Adipocyte (in vitro differentiated cells): ENCODE data around the gene PROX1.

ENCODE experiments used
- DNase-seq: peaks from one replicate; pipeline ENCODE4 v3.0.0-alpha.2; 2015; ENCODE audit warnings: low read depth
- H3K27me3 ChIP-seq: replicated peaks from 2 replicates; pipeline ENCODE4 v1.7.0; 2013; ENCODE audit warnings: mild to moderate bottlenecking, low read length, moderate library complexity; ENCODE audit not compliant: control insufficient read depth, insufficient read depth
- H3K36me3 ChIP-seq: 2 replicates; pipeline ENCODE4 v1.7.0; 2013; ENCODE audit warnings: low read length, mild to moderate bottlenecking, moderate library complexity; ENCODE audit not compliant: control insufficient read depth, insufficient read depth, severe bottlenecking
- H3K4me1 ChIP-seq: 2 replicates; pipeline ENCODE4 v1.7.0; 2013; ENCODE audit warnings: mild to moderate bottlenecking, low read length, moderate library complexity; ENCODE audit not compliant: control insufficient read depth, insufficient read depth
- H3K4me3 ChIP-seq: 2 replicates; pipeline ENCODE4 v1.7.0; 2013; ENCODE audit warnings: mild to moderate bottlenecking, low read length, moderate library complexity
- H3K9ac ChIP-seq: 2 replicates; pipeline ENCODE4 v1.7.0; 2013; ENCODE audit warnings: mild to moderate bottlenecking, low read length, moderate library complexity
- H3K9me3 ChIP-seq: 2 replicates; pipeline ENCODE4 v1.7.0; 2013; ENCODE audit warnings: mild to moderate bottlenecking, low read length, moderate library complexity; ENCODE audit not compliant: control insufficient read depth

PROX1 gene

DNA sequence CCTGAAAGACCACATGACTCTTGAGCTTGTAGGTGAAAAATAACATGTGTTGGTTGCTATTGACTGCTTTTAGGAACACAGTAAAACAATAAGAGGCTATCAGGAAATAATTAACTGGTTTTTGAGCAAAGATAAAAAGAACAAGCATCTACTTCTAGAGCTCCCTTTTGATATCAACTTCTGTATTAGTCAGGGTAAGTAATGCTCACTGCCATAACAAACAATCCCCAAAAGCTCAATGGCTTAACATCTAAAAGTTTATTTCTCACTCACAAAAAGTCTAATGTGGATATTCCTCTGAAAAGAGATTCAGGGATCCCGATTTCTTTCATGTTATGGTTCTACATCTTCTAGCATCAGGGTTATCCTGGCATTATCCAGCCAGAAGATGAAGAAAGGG is 25.3 kb upstream of the PROX1 start:
- Histone ChIP-seq H3K36me3 (no peaks in the 10 kb centered on the region), H3K9ac (no peak overlapping the region), H3K4me3 (no peak overlapping the region), H3K9me3 (peaks cover 5% of the 10 kb centered on the region), H3K4me1 (no peaks in the 10 kb centered on the region), H3K27me3 (peaks cover 10% of the 10 kb centered on the region)
- no peak for DNase-seq

GRCh38 chr1:213966122-213966521 is 21.7 kb upstream of the PROX1 start:
- DNase-seq = no peak
- Histone ChIP-seq H3K36me3 (no peaks in the 10 kb centered on the region), H3K4me3 (no peak overlapping the region), H3K9ac (no peak overlapping the region), H3K9me3 (peaks cover 5% of the 10 kb centered on the region), H3K4me1 (no peaks in the 10 kb centered on the region), H3K27me3 (peaks cover 6% of the 10 kb centered on the region)

DNA sequence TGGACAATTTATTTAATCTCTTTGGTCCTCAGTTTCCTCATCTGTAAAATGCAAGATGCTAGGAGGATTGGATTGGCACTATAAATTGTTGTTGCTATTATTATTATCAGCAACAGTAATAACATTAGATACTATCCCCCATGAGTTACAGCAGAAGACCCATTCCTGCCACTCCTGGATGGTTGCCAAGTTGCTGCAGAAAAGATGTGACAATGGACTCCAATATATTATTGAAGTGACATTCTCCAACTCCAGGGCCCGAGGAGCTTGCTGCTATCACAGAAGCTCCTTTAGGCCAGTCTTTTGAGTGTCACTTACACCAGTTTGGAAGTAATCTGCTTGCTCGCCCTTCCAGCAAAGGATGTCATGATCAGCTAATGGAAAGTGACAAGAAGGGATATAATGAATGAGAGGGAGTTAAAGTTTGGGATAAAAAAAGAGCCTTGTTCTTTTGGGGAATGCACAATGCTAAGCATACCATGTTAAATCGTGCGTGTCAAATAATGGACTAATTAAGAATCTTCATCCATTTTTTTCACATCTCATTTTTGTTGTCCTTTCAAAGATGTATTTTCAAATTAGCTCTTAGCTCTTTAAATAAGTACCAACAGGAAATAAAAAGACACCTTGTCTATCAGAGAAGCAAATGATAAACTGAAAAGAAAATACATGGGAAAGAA is 19.5 kb upstream of the PROX1 start:
- no peak overlapping the region for H3K9ac ChIP-seq
- H3K27me3 ChIP-seq = peaks cover 6% of the 10 kb centered on the region
- H3K36me3 ChIP-seq = no peaks in the 10 kb centered on the region
- H3K4me1 ChIP-seq = no peaks in the 10 kb centered on the region
- no peaks in the 10 kb centered on the region for H3K9me3 ChIP-seq
- DNase-seq = no peak
- no peak overlapping the region for H3K4me3 ChIP-seq

GRCh38 chr1:213969958-213970555 is 17.7 kb upstream of the PROX1 start:
- Histone ChIP-seq H3K27me3 (peaks cover 6% of the 10 kb centered on the region), H3K4me3 (no peak overlapping the region), H3K9me3 (no peaks in the 10 kb centered on the region), H3K9ac (no peak overlapping the region), H3K4me1 (no peaks in the 10 kb centered on the region), H3K36me3 (no peaks in the 10 kb centered on the region)
- DNase-seq = no peak

- peaks cover 14% of the 10 kb centered on the region for H3K27me3 ChIP-seq
- H3K4me1 ChIP-seq = no peaks in the 10 kb centered on the region
- no peak overlapping the region for H3K9ac ChIP-seq
- DNase-seq = no peak
- H3K4me3 ChIP-seq = no peak overlapping the region
- H3K36me3 ChIP-seq = no peaks in the 10 kb centered on the region
- H3K9me3 ChIP-seq = no peaks in the 10 kb centered on the region
These were observed 15.6 kb upstream of the PROX1 start for GRCh38 chr1:213972141-213972540.

DNA sequence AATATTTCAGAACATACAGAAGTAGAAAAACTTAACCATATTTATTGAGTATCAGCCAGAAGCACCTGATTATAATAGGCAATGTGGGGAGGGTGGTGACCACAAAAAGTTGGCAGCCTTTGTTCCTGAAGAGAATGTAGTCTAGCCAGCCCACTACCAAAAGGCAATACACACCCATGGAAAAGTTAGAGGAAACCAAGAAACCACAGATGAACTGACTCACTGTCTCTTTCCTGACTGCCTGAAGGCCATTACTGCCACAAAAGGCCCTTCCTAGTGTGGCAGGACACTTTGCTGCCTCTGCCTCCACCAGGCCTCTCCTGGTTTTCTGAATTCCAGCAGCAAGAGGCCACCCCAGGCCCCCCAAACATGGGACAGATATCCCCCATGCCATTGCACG is 14.6 kb upstream of the PROX1 start:
- peaks cover 16% of the 10 kb centered on the region for H3K27me3 ChIP-seq
- no peaks in the 10 kb centered on the region for H3K4me1 ChIP-seq
- DNase-seq = no peak

DNA sequence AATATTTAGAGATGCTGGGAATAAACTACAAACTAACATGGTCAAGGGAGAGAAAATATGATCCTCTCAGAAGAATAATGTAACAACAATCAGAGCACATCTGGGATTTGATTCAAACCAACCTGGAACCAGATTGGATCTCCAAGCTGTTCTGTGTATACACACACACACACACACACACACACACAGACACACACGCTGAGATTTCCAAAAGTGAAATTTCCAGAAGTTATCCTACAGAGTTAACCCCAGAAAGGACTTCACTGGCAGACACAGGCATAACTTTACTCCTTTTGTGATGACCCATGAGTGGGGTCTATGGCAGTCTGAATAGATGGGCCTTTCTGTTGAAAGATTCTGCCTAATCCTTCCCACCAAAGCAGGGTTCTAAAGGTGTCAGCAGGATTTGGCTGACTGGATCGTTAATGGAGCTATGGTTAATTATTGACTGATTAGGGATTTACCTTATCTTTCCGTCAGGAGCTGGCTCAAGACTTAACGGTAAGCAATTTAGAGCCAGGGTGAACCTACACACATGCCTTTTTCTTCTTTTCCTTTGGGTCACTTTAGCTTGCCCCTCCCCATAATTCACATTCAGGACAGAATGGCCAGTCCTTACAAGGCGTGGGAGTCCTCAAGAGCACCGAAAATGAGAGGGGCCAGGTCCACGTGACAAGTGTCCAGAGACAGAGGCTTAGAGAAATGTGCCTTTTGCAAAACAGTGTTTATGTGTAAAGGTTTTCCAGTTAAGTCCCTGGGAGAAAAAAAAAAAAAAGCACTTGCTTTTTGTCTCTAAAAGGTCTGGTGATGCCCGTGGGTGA is 10.9 kb upstream of the PROX1 start:
- H3K36me3 ChIP-seq = no peaks in the 10 kb centered on the region
- H3K9ac ChIP-seq = no peak overlapping the region
- H3K4me1 ChIP-seq = no peaks in the 10 kb centered on the region
- no peaks in the 10 kb centered on the region for H3K9me3 ChIP-seq
- no peak overlapping the region for H3K4me3 ChIP-seq
- H3K27me3 ChIP-seq = peaks cover 50% of the 10 kb centered on the region
- no peak for DNase-seq

More for the DNA sequence above, 14.6 kb upstream of the PROX1 start:
- Histone ChIP-seq H3K36me3 (no peaks in the 10 kb centered on the region), H3K4me3 (no peak overlapping the region), H3K9me3 (no peaks in the 10 kb centered on the region), H3K9ac (no peak overlapping the region)

DNA sequence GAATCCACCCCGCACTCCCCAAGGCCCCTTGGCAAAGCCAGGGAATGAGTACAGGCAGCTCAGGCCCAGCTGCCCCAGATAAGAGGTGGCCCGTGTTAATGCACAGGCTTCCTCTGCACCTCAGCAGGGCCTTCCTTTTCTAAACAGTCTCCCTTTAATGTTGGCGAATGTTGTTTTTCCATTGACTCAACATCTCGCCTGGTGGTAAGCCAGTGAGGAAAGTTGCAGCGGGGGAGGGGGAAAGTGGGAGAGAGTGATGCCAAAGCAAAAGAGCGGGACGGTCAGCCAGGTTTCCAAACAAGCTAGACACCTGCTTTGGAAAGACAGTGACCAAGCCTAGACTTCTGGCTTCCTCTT is 10.3 kb upstream of the PROX1 start:
- no peak for DNase-seq
- H3K4me3 ChIP-seq = no peak overlapping the region
- no peaks in the 10 kb centered on the region for H3K36me3 ChIP-seq
- H3K9ac ChIP-seq = no peak overlapping the region
- H3K4me1 ChIP-seq = no peaks in the 10 kb centered on the region
- no peaks in the 10 kb centered on the region for H3K9me3 ChIP-seq
- peaks cover 56% of the 10 kb centered on the region for H3K27me3 ChIP-seq

- Histone ChIP-seq H3K9me3 (no peaks in the 10 kb centered on the region), H3K36me3 (no peaks in the 10 kb centered on the region), H3K4me1 (peaks cover 3% of the 10 kb centered on the region), H3K27me3 (peaks cover 59% of the 10 kb centered on the region), H3K9ac (no peak overlapping the region), H3K4me3 (no peak overlapping the region)
- no peak for DNase-seq
These were observed 9.9 kb upstream of the PROX1 start for GRCh38 chr1:213977909-213978308.

- peaks cover 9% of the 10 kb centered on the region for H3K4me1 ChIP-seq
- H3K27me3 ChIP-seq = peaks cover 80% of the 10 kb centered on the region
- no peaks in the 10 kb centered on the region for H3K9me3 ChIP-seq
- H3K4me3 ChIP-seq = no peak overlapping the region
- no peak for DNase-seq
- H3K36me3 ChIP-seq = no peaks in the 10 kb centered on the region
- no peak overlapping the region for H3K9ac ChIP-seq
These were observed 7.8 kb upstream of the PROX1 start for GRCh38 chr1:213979751-213980586.

- no peak overlapping the region for H3K4me3 ChIP-seq
- H3K36me3 ChIP-seq = no peaks in the 10 kb centered on the region
- no peak overlapping the region for H3K9ac ChIP-seq
- DNase-seq = no peak
- no peaks in the 10 kb centered on the region for H3K9me3 ChIP-seq
- peaks cover 9% of the 10 kb centered on the region for H3K4me1 ChIP-seq
- peaks cover 87% of the 10 kb centered on the region for H3K27me3 ChIP-seq
These were observed 6.9 kb upstream of the PROX1 start for GRCh38 chr1:213980906-213981305.
